Measurements from ENCODE around the gene OR6M1. TPM values are rescaled to one million over a fixed set of nuclear protein-coding genes. Genes with fewer than 3 reads are reported as not detected.
A peak's percentile ranks its signal among the peaks of the same experiment; 100 is the strongest.

OR6M1 gene
- total and polyA plus RNA-seq, 2 donors from 2014 or later = not detected

DNA sequence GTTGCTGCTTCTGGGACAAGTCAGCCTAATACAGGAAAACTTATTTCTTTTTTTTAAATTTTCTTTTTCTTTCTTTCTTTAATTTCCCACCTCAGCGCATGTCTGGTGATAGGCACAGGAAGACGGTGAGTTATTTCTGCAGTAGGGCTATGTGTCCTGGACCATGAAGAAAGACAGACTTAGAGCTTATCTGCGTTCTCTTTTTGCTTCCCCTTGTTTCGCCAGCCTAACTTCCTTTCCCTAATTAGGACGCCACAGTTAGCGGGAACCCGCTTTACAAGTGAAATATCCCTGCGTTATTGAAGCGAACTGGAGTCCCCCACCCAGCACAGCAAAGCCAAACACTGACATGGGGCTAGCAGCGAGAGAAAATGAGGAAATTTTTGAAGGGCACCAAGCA lies 8.6 kb downstream of the OR6M1 start:
- no peak overlapping the region for H3K27ac ChIP-seq (ENCODE audit: low read depth in 2 of 2, low read length in 2 of 2)
- TF ChIP-seq, protein P1, sequence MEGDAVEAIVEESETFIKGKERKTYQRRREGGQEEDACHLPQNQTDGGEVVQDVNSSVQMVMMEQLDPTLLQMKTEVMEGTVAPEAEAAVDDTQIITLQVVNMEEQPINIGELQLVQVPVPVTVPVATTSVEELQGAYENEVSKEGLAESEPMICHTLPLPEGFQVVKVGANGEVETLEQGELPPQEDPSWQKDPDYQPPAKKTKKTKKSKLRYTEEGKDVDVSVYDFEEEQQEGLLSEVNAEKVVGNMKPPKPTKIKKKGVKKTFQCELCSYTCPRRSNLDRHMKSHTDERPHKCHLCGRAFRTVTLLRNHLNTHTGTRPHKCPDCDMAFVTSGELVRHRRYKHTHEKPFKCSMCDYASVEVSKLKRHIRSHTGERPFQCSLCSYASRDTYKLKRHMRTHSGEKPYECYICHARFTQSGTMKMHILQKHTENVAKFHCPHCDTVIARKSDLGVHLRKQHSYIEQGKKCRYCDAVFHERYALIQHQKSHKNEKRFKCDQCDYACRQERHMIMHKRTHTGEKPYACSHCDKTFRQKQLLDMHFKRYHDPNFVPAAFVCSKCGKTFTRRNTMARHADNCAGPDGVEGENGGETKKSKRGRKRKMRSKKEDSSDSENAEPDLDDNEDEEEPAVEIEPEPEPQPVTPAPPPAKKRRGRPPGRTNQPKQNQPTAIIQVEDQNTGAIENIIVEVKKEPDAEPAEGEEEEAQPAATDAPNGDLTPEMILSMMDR (IDR thresholded peaks at IDR 0.05; ENCODE audit: borderline replicate concordance, extremely low read depth, insufficient read depth) = no peak
- H3K9ac ChIP-seq (ENCODE audit: low read length in 3 of 3) = no peak overlapping the region
- DNase-seq (peak in 1 of 5 donors; percentile 0), FAIRE-seq (no peak)
- intact Hi-C loops (cut with DNase I) = no loop called here
- H3K4me1 ChIP-seq (ENCODE audit: control insufficient read depth in 2 of 3, insufficient read depth in 2 of 3, low read depth in 1 of 3, low read length in 3 of 3) = no peaks in the 10 kb centered on the region
- H3K9me3 ChIP-seq (ENCODE audit: control insufficient read depth in 2 of 3, insufficient read depth in 1 of 3, low read length in 3 of 3) = no peaks in the 10 kb centered on the region
- no peaks in the 10 kb centered on the region for H3K36me3 ChIP-seq (ENCODE audit: control insufficient read depth in 2 of 3, insufficient read depth in 3 of 3, low read length in 3 of 3)
- no peak overlapping the region for H3K4me3 ChIP-seq (ENCODE audit: low read length in 3 of 3)
- no peaks in the 10 kb centered on the region for H3K27me3 ChIP-seq (ENCODE audit: control insufficient read depth, insufficient read depth, low read length)

DNA sequence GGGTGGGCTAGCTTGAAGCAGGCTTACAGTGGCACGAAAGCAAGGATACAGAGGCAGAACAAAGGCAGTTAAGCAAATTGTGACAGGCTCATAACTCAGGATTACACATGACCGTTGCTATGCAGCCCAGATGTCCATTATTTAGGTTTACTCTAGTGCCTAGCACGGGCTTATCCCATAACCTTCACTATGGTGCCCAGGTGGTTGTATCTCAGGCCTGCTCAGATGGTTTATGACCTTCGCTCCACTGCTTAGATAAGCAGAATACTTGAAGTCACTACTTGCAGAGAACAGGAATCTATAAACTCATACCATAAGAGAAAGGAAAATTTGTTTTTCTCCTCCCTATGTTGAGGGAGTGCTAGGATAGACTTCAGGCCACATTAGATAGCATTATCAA lies 9.0 kb downstream of the OR6M1 start:
- H3K4me3 ChIP-seq (ENCODE audit: low read length in 3 of 3) = no peak overlapping the region
- no peak overlapping the region for H3K27ac ChIP-seq (ENCODE audit: low read depth in 2 of 2, low read length in 2 of 2)
- no peaks in the 10 kb centered on the region for H3K27me3 ChIP-seq (ENCODE audit: control insufficient read depth, insufficient read depth, low read length)
- H3K9me3 ChIP-seq (ENCODE audit: control insufficient read depth in 2 of 3, insufficient read depth in 1 of 3, low read length in 3 of 3) = no peaks in the 10 kb centered on the region
- TF ChIP-seq, protein P1 (IDR thresholded peaks at IDR 0.05; ENCODE audit: borderline replicate concordance, extremely low read depth, insufficient read depth) = no peak
- no peak overlapping the region for H3K9ac ChIP-seq (ENCODE audit: low read length in 3 of 3)
- H3K4me1 ChIP-seq (ENCODE audit: control insufficient read depth in 2 of 3, insufficient read depth in 2 of 3, low read depth in 1 of 3, low read length in 3 of 3) = no peaks in the 10 kb centered on the region
- DNase-seq (peak in 1 of 5 donors; percentile 3), FAIRE-seq (no peak)
- H3K36me3 ChIP-seq (ENCODE audit: control insufficient read depth in 2 of 3, insufficient read depth in 3 of 3, low read length in 3 of 3) = no peaks in the 10 kb centered on the region
- intact Hi-C loops (cut with DNase I) = no loop called here

DNA sequence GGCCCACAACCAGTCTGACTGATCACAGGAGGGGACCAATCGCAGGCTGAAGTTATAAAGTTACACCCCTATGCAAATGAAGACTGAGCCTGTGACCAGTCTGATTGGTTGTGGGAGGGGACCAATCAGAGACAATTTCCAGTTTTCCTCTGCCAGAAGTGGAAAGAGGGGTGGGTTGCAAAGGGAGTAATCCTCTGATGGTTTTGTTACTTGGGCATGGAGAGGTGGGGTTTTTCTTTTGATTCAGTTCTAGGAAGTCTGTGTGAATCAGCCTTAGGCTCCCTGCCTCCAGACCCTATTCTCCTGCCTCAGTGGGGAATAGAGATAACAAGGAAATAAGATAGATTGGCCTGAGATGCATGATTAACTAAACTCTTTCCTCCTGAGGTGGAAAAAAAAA lies 9.9 kb downstream of the OR6M1 start:
- Histone ChIP-seq H3K27me3 (ENCODE audit: control insufficient read depth, insufficient read depth, low read length) (no peaks in the 10 kb centered on the region), H3K4me3 (ENCODE audit: low read length in 3 of 3) (no peak overlapping the region), H3K9ac (ENCODE audit: low read length in 3 of 3) (no peak overlapping the region), H3K27ac (ENCODE audit: low read depth in 2 of 2, low read length in 2 of 2) (no peak overlapping the region), H3K9me3 (ENCODE audit: control insufficient read depth in 2 of 3, insufficient read depth in 1 of 3, low read length in 3 of 3) (no peaks in the 10 kb centered on the region), H3K36me3 (ENCODE audit: control insufficient read depth in 2 of 3, insufficient read depth in 3 of 3, low read length in 3 of 3) (no peaks in the 10 kb centered on the region), H3K4me1 (ENCODE audit: control insufficient read depth in 2 of 3, insufficient read depth in 2 of 3, low read depth in 1 of 3, low read length in 3 of 3) (no peaks in the 10 kb centered on the region)
- intact Hi-C loops (cut with DNase I) = no loop called here
- no peak for DNase-seq
- TF ChIP-seq, protein P1 (IDR thresholded peaks at IDR 0.05; ENCODE audit: borderline replicate concordance, extremely low read depth, insufficient read depth) = no peak
- FAIRE-seq = no peak

DNA sequence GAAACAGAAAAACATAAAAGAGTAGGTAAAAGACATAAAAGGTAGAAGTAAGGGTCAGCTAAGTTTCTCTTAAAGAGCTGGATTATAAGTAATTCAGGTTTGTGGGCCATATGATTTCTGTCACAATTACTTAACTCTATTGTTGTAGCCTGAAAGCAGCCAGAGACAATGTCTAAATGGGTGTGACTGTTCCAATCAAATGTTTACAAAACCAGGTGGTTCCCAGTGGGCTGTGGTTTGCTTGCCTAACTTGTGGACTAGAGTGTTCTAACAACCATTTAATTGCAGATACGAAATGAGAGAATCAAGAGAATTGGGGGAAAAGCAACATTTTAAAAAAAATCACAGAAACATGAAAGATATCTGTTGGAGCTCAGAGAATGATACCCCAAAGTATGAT lies 22.6 kb downstream of the OR6M1 start:
- Histone ChIP-seq H3K36me3 (ENCODE audit: control insufficient read depth in 2 of 3, insufficient read depth in 3 of 3, low read length in 3 of 3) (no peaks in the 10 kb centered on the region), H3K9ac (ENCODE audit: low read length in 3 of 3) (no peak overlapping the region), H3K4me3 (ENCODE audit: low read length in 3 of 3) (no peak overlapping the region), H3K27me3 (ENCODE audit: control insufficient read depth, insufficient read depth, low read length) (no peaks in the 10 kb centered on the region), H3K9me3 (ENCODE audit: control insufficient read depth in 2 of 3, insufficient read depth in 1 of 3, low read length in 3 of 3) (no peaks in the 10 kb centered on the region), H3K4me1 (ENCODE audit: control insufficient read depth in 2 of 3, insufficient read depth in 2 of 3, low read depth in 1 of 3, low read length in 3 of 3) (no peaks in the 10 kb centered on the region), H3K27ac (ENCODE audit: low read depth in 2 of 2, low read length in 2 of 2) (no peak overlapping the region)
- TF ChIP-seq, protein P1 (IDR thresholded peaks at IDR 0.05; ENCODE audit: borderline replicate concordance, extremely low read depth, insufficient read depth) = no peak
- no peak for FAIRE-seq
- intact Hi-C loops (cut with DNase I) = no loop called here
- DNase-seq = no peak

Measured in kidney (tissue), 14 donors.